Measurements from ENCODE around the gene MGAT5. TPM values are rescaled to one million over a fixed set of nuclear protein-coding genes. Genes with fewer than 3 reads are reported as not detected.

MGAT5 gene
- total RNA-seq, 1 experiment from 2014 or later: 34.0 TPM

GRCh38 chr2:134421556-134422328, 167.9 kb downstream of the MGAT5 start:
- no peaks in the 10 kb centered on the region for H4K20me1 ChIP-seq (ENCODE audit: insufficient read depth)
- H3K4me2 ChIP-seq (ENCODE audit: low read length): no peak overlapping the region
- ATAC-seq: no peak
- no peak overlapping the region for H3K9ac ChIP-seq (ENCODE audit: low read length)
- intact Hi-C loops (cut with micrococcal nuclease): no loop called here
- RAD21 ChIA-PET (ENCODE audit: low non-redundant PET in 1 of 2, low total read pairs in 2 of 2, uncharacterized antibody in 2 of 2, unreplicated experiment in 2 of 2): no interaction called here
- H3K4me3 ChIP-seq (replicated peaks in 1 of 2; ENCODE audit: low read depth in 1 of 2, low read length in 2 of 2): no peak overlapping the region
- no peak overlapping the region for H2AFZ ChIP-seq (ENCODE audit: low read depth, low read length, poor library complexity, severe bottlenecking)
- H3K9me2 ChIP-seq (ENCODE audit: insufficient read depth): no peaks in the 10 kb centered on the region
- CTCF ChIA-PET: no interaction called here
- no TSS peak for BruUV-seq (replicated peaks)
- TF ChIP-seq POLR2AphosphoS5 (IDR thresholded peaks at IDR 0.05; ENCODE audit: low read depth, low read length) (no peak), SIN3A (IDR thresholded peaks at IDR 0.05; ENCODE audit: low read depth) (no peak), ZBTB33 (IDR thresholded peaks at IDR 0.05; ENCODE audit: extremely low read depth, insufficient replicate concordance, low read length) (no peak), ELF1 (IDR thresholded peaks at IDR 0.05; ENCODE audit: borderline replicate concordance, low read depth) (no peak), ATF3 (IDR thresholded peaks at IDR 0.05) (no peak), EGR1 (IDR thresholded peaks at IDR 0.05; ENCODE audit: low read depth) (no peak), JUND (IDR thresholded peaks at IDR 0.05) (no peak), CBX3 (IDR thresholded peaks at IDR 0.05; ENCODE audit: low read depth) (no peak), POLR2A (IDR thresholded peaks at IDR 0.05; ENCODE audit: borderline replicate concordance, extremely low read depth, insufficient read depth, insufficient read length) (no peak), FOSL1 (IDR thresholded peaks at IDR 0.05; ENCODE audit: low read depth) (no peak), YY1 (IDR thresholded peaks at IDR 0.05; ENCODE audit: extremely low read depth, insufficient replicate concordance, low read depth, low read length) (no peak)
- 0 out of 4 replicates have a peak, but pooled peaks cover 0 to under 1% of the 10 kb centered on the region in 2 experiments for H3K4me1 ChIP-seq (ENCODE audit: control insufficient read depth in 1 of 2, insufficient read depth in 2 of 2, low read length in 2 of 2)
- no peaks in the 10 kb centered on the region for H3K9me3 ChIP-seq (ENCODE audit: control insufficient read depth in 1 of 2, insufficient read depth in 1 of 2, low read depth in 1 of 2, low read length in 2 of 2)
- H3K36me3 ChIP-seq (ENCODE audit: control insufficient read depth in 1 of 2, insufficient read depth in 2 of 2, low read length in 2 of 2): no peaks in the 10 kb centered on the region
- H3K27ac ChIP-seq (ENCODE audit: low read depth, low read length): no peak overlapping the region
- no peaks in the 10 kb centered on the region for H3K27me3 ChIP-seq (ENCODE audit: insufficient read depth, low read length)
- POLR2A ChIA-PET: no interaction called here
- DNase-seq (ENCODE audit: low read depth, low spot score): no peak
- no peaks in the 10 kb centered on the region for H3K79me2 ChIP-seq (ENCODE audit: insufficient read depth, low read length)

Data from HCT116 (cell line).